A673 (cell line): ENCODE measurements around the gene UNC5A. TPM values are rescaled to one million over a fixed set of nuclear protein-coding genes. Genes with fewer than 3 reads are reported as not detected.

Experiments used
- BruUV-seq: library from RNA; stranded (reverse); fragments of 400-500 nt; replicated peaks from 2 replicates; lab custom pipeline; 2021; lab: Mats Ljungman, UMichigan
- CTCF ChIA-PET: fragments of 300-600 bp; sonication (Branson Sonifier 250); formaldehyde crosslinking; loops from one replicate; lab custom pipeline; 2022; ENCODE audit warnings: antibody characterized with exemption; lab: Charles Lee
- POLR2A ChIA-PET: fragments of 300-600 bp; sonication (Branson Sonifier 250); formaldehyde crosslinking; loops from one replicate; lab custom pipeline; 2022; ENCODE audit warnings: antibody characterized with exemption; ENCODE audit not compliant: low non-redundant PET; lab: Charles Lee
- DNase-seq: peaks from one replicate; pipeline ENCODE4 v3.0.0-alpha.2; 2015; ENCODE audit warnings: low spot score
- H3K27ac ChIP-seq: fragments of 200-600 bp; sonication (generic); 2 replicates; pipeline ENCODE4 v1.5.1; 2016; ENCODE audit warnings: mixed run types, low read depth, mild to moderate bottlenecking, mixed read lengths, antibody characterized with exemption, low read length; ENCODE audit not compliant: poor library complexity, severe bottlenecking
- H3K27me3 ChIP-seq: fragments of 200-600 bp; sonication (generic); replicated peaks from 2 replicates; pipeline ENCODE4 v1.6.1; 2017; ENCODE audit warnings: mixed run types, low read depth, mild to moderate bottlenecking, mixed read lengths, antibody characterized with exemption, low read length; ENCODE audit not compliant: insufficient read depth, poor library complexity
- H3K36me3 ChIP-seq: fragments of 200-600 bp; sonication (generic); 2 replicates; pipeline ENCODE4 v1.6.1; 2016; ENCODE audit warnings: mixed run types, mild to moderate bottlenecking, mixed read lengths, antibody characterized with exemption, low read length; ENCODE audit not compliant: insufficient read depth, poor library complexity, severe bottlenecking
- H3K4me1 ChIP-seq: fragments of 200-600 bp; sonication (generic); 2 replicates; pipeline ENCODE4 v1.6.1; 2017; ENCODE audit warnings: mixed run types, mild to moderate bottlenecking, mixed read lengths, antibody characterized with exemption, low read length; ENCODE audit not compliant: insufficient read depth, poor library complexity, severe bottlenecking
- H3K4me3 ChIP-seq: fragments of 200-600 bp; sonication (generic); 2 replicates; pipeline ENCODE4 v1.5.1; 2016; ENCODE audit warnings: low read depth, mixed run types, mild to moderate bottlenecking, mixed read lengths, low read length; ENCODE audit not compliant: poor library complexity, severe bottlenecking
- H3K9me3 ChIP-seq: fragments of 200-600 bp; sonication (generic); 2 replicates; pipeline ENCODE4 v1.6.1; 2016; ENCODE audit warnings: mixed run types, low read depth, mild to moderate bottlenecking, mixed read lengths, antibody characterized with exemption, low read length; ENCODE audit not compliant: poor library complexity, severe bottlenecking
- CTCF ChIP-seq: fragments of 300-800, 200-600 bp; sonication (generic); conservative IDR thresholded peaks from 2 replicates; pipeline ENCODE4 v1.5.1; 2017; ENCODE audit warnings: low read depth, mild to moderate bottlenecking, antibody characterized with exemption, low read length, moderate library complexity, mixed read lengths
- EZH2 ChIP-seq: fragments of 200-600 bp; sonication (generic); IDR thresholded peaks from 2 replicates; pipeline ENCODE4 v1.6.1; 2017; ENCODE audit warnings: borderline replicate concordance, low read depth, mild to moderate bottlenecking, mixed read lengths, antibody characterized with exemption, low read length; ENCODE audit not compliant: poor library complexity, severe bottlenecking
- intact Hi-C: fragments of 100-400 bp; cut with micrococcal nuclease; formaldehyde crosslinking; loops from one replicate; pipeline ENCODE4 v1.10.0; 2022; ENCODE audit not compliant: unreplicated experiment
- total RNA-seq: library from RNA; stranded (reverse); gene quantifications from 2 replicates; pipeline ENCODE4 v1.2.3, GENCODE V29; 2021

The UNC5A gene
- total RNA-seq, 1 experiment from 2014 or later: 7.5 TPM

- Histone ChIP-seq H3K4me3 (no peak overlapping the region), H3K27me3 (peaks cover 8% of the 10 kb centered on the region), H3K4me1 (no peaks in the 10 kb centered on the region), H3K27ac (no peak overlapping the region), H3K36me3 (no peaks in the 10 kb centered on the region), H3K9me3 (peaks cover 12% of the 10 kb centered on the region)
- no peak for DNase-seq
- TF ChIP-seq CTCF: no peak
- no peak for TF ChIP-seq EZH2
- ChIA-PET POLR2A (no interaction called here), CTCF (no interaction called here)
- BruUV-seq: no TSS peak
- intact Hi-C loops: no loop called here
Measured at GRCh38 chr5:176765687-176766086, 44.7 kb upstream of the UNC5A start.

- DNase-seq: no peak
- BruUV-seq: no TSS peak
- ChIA-PET CTCF (no interaction called here), POLR2A (no interaction called here)
- Histone ChIP-seq H3K36me3 (no peaks in the 10 kb centered on the region), H3K27me3 (peaks cover 8% of the 10 kb centered on the region), H3K4me1 (no peaks in the 10 kb centered on the region), H3K9me3 (peaks cover 12% of the 10 kb centered on the region), H3K27ac (no peak overlapping the region), H3K4me3 (no peak overlapping the region)
- no peak for TF ChIP-seq EZH2
- intact Hi-C loops: no loop called here
Measured at GRCh38 chr5:176768174-176768970, 42.0 kb upstream of the UNC5A start.

- DNase-seq: no peak
- Histone ChIP-seq H3K4me1 (no peaks in the 10 kb centered on the region), H3K9me3 (peaks cover 12% of the 10 kb centered on the region), H3K27ac (no peak overlapping the region), H3K27me3 (peaks cover 8% of the 10 kb centered on the region), H3K4me3 (no peak overlapping the region), H3K36me3 (no peaks in the 10 kb centered on the region)
- intact Hi-C loops: no loop called here
- ChIA-PET CTCF (no interaction called here), POLR2A (no interaction called here)
- no TSS peak for BruUV-seq
- TF ChIP-seq EZH2: no peak
- no peak for TF ChIP-seq CTCF
Measured at GRCh38 chr5:176769911-176770310, 40.4 kb upstream of the UNC5A start.
